Prostate gland (tissue), 2 donors: Measurements from ENCODE around the gene CHN1.

ENCODE experiments used
- POLR2A ChIP-seq: fragments of 450-650 bp; IDR thresholded peaks from one replicate; pipeline ENCODE4 v1.6.1; 2016; ENCODE audit warnings: antibody characterized with exemption, mild to moderate bottlenecking
- POLR2AphosphoS5 ChIP-seq: sonication (generic); formaldehyde crosslinking; IDR thresholded peaks from one replicate; pipeline ENCODE4 v1.6.1; 2017; ENCODE audit warnings: antibody characterized with exemption
- TF ChIP-seq, protein P1 (sequence below), 4 experiments: fragments of 200-600 bp in 2 of 4; fragments of 450-650 bp in 2 of 4; sonication (generic) in 2 of 4; IDR thresholded peaks; 1 replicate in 3 of 4; 2 replicates in 1 of 4; pipeline ENCODE4 v1.5.1; 2016 to 2019; ENCODE audit warnings: antibody characterized with exemption in 4 of 4, mild to moderate bottlenecking in 2 of 4, moderate library complexity in 2 of 4

DNA sequence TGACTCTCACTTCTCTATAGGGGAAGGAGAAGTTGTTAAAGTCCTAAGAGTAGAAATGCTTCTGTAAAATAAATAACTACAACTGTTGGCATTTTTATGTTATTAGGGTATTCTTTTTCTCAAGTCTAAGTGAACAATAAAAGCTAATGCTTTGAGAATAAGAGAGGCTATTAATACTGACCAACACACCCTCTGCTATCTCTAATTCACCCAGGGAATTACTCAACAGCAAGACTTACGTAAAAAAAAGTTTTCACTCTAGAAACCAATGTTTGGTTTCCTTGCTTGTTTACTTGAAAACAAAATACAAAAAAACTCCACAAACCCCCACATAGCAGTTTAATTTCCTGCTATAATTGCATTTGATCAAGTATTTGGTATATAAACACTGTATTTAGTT is 25.2 kb downstream of the CHN1 start:
- TF ChIP-seq POLR2AphosphoS5 (no peak), POLR2A (no peak)
- TF ChIP-seq, protein P1, sequence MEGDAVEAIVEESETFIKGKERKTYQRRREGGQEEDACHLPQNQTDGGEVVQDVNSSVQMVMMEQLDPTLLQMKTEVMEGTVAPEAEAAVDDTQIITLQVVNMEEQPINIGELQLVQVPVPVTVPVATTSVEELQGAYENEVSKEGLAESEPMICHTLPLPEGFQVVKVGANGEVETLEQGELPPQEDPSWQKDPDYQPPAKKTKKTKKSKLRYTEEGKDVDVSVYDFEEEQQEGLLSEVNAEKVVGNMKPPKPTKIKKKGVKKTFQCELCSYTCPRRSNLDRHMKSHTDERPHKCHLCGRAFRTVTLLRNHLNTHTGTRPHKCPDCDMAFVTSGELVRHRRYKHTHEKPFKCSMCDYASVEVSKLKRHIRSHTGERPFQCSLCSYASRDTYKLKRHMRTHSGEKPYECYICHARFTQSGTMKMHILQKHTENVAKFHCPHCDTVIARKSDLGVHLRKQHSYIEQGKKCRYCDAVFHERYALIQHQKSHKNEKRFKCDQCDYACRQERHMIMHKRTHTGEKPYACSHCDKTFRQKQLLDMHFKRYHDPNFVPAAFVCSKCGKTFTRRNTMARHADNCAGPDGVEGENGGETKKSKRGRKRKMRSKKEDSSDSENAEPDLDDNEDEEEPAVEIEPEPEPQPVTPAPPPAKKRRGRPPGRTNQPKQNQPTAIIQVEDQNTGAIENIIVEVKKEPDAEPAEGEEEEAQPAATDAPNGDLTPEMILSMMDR (IDR thresholded peaks at IDR 0.05), result no peak
